ENCODE data around the gene HOXA13.

Gene HOXA13

DNA sequence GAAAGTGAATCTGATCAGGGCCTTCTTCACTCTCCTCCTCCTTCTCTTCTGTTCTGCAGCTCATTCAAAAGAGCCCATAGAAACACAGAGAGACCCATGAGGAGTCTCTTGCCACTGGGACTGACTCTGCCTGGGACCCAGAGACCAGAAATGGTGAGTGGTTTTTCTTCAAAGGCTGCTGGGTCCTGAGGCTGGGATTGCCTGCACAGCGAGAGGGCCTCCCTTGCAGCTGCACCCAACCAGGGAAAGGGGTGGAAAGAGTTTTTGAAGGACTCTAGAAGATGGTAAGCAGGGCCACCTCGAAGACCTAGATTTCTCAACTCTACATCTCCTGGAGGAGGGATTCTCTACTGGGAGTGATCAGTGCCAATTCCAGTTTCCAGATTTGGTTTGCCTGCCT is 15.5 kb upstream of the HOXA13 start:
- Histone ChIP-seq H3K36me3 (no peaks in the 10 kb centered on the region), H3K27me3 (peaks cover 100% of the 10 kb centered on the region), H3K27ac (no peak overlapping the region), H3K9me3 (no peaks in the 10 kb centered on the region), H3K4me1 (ENCODE audit: control insufficient read depth in 1 of 2, insufficient read depth in 1 of 2, low read depth in 1 of 2, low read length in 1 of 2) (peaks cover 0 to 5% of the 10 kb centered on the region in 2 experiments), H3K4me3 (ENCODE audit: low read depth in 1 of 2, low read length in 1 of 2) (no peak overlapping the region)
- TF ChIP-seq, protein P1, sequence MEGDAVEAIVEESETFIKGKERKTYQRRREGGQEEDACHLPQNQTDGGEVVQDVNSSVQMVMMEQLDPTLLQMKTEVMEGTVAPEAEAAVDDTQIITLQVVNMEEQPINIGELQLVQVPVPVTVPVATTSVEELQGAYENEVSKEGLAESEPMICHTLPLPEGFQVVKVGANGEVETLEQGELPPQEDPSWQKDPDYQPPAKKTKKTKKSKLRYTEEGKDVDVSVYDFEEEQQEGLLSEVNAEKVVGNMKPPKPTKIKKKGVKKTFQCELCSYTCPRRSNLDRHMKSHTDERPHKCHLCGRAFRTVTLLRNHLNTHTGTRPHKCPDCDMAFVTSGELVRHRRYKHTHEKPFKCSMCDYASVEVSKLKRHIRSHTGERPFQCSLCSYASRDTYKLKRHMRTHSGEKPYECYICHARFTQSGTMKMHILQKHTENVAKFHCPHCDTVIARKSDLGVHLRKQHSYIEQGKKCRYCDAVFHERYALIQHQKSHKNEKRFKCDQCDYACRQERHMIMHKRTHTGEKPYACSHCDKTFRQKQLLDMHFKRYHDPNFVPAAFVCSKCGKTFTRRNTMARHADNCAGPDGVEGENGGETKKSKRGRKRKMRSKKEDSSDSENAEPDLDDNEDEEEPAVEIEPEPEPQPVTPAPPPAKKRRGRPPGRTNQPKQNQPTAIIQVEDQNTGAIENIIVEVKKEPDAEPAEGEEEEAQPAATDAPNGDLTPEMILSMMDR (IDR thresholded peaks at IDR 0.05), result no peak

GRCh38 chr7:27214239-27214950 is 14.5 kb upstream of the HOXA13 start:
- H3K27ac ChIP-seq, result no peak overlapping the region
- no peak overlapping the region for H3K4me3 ChIP-seq (ENCODE audit: low read depth in 1 of 2, low read length in 1 of 2)
- H3K27me3 ChIP-seq, result peaks cover 100% of the 10 kb centered on the region
- TF ChIP-seq, protein P1 (IDR thresholded peaks at IDR 0.05), result no peak
- no peaks in the 10 kb centered on the region for H3K36me3 ChIP-seq
- H3K4me1 ChIP-seq (ENCODE audit: control insufficient read depth in 1 of 2, insufficient read depth in 1 of 2, low read depth in 1 of 2, low read length in 1 of 2), result peaks cover 0 to 6% of the 10 kb centered on the region in 2 experiments
- H3K9me3 ChIP-seq, result no peaks in the 10 kb centered on the region

DNA sequence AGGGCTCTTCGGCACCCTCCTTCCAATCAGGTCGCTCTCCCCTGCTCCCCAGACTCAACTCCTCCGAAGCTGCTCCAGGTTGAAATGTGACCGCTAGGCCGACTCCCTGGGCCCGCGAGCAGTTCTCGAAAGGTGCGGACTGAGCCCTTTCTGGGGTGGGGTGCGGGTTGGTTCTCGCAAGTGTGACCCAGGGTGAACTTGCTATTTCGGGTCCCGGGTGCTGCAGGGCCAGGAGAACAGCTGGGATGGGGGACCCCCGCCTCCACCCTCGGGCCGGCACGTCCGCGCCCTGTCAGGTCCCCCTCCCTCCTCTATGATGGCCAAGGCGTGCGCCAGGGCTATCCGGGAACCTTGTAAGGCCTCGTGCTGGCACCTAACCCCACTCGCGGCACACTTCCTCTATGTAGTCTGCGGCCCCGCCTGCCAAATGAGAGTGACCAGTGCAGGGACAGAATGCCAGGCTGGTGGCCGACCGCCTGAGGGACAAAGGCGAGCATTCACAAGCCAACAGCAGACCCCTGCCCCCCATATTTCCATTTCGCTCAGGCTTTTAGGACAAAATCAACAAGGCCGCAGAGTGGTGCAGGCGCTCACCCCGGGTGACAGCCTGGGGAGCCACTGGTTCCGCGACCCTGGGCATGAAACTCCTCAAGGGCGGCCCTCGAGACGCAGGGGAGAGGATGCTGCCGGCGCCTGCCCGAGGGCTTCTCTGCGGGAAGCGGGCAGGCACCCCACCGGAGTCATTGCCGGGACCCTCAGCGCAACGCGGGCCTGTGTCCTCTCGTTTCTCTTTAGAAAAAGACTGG is 13.7 kb upstream of the HOXA13 start:
- peaks cover 0 to 6% of the 10 kb centered on the region in 2 experiments for H3K4me1 ChIP-seq (ENCODE audit: control insufficient read depth in 1 of 2, insufficient read depth in 1 of 2, low read depth in 1 of 2, low read length in 1 of 2)
- no peak overlapping the region for H3K4me3 ChIP-seq (ENCODE audit: low read depth in 1 of 2, low read length in 1 of 2)
- H3K27me3 ChIP-seq, result peaks cover 100% of the 10 kb centered on the region
- H3K9me3 ChIP-seq, result no peaks in the 10 kb centered on the region
- H3K27ac ChIP-seq, result no peak overlapping the region
- TF ChIP-seq, protein P1 (IDR thresholded peaks at IDR 0.05), result no peak
- no peaks in the 10 kb centered on the region for H3K36me3 ChIP-seq

DNA sequence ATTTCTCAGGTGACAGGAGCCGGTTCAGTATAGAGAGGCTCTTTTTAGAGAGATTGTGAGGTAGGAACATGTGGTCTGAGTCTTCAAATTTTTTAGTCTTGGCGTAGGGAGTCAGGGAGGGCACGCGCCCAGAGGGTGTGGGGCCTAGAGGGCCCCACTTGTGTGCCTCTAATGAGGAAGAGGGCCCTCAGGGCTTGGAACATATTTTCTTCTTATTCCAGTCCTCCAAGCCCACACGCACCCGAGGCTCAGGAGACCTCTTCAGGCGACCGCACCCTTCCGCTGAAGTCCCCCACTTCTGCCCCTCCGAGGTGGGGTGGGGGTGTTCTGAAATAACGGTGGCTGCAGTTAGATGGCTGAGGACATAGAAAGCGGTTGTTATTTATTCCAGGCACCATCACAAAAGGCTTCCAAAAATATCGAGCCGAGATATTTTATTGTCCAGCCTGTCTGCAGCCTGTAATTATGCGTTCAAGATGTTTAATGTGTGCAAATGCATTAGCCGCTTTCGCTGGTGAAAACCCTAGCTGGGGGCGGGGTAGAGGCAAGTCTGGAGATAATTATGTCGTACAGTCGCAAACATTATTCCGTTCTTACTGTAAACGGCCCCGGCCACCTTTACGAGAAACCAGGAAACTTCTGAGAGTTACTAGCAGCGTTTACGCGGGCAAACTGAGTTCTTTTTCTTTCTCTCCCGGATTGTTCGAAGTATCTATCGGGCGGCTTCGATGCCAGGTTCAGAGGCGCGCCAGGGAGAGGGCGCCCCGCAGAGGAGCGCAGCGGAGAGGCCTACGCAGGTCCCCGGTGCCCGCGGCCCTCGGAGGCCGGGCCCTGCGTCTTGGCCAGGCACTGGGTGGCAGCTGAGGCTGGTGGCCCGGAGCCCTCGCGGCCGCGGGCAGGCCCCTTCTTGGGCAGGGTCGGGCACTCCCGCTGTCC is 12.9 kb upstream of the HOXA13 start:
- Histone ChIP-seq H3K4me3 (ENCODE audit: low read depth in 1 of 2, low read length in 1 of 2) (no peak overlapping the region), H3K27me3 (peaks cover 100% of the 10 kb centered on the region)

More for the DNA sequence above, 12.9 kb upstream of the HOXA13 start:
- TF ChIP-seq, protein P1 (IDR thresholded peaks at IDR 0.05), result no peak
- H3K9me3 ChIP-seq, result no peaks in the 10 kb centered on the region
- H3K4me1 ChIP-seq (ENCODE audit: control insufficient read depth in 1 of 2, insufficient read depth in 1 of 2, low read depth in 1 of 2, low read length in 1 of 2), result peaks cover 0 to 6% of the 10 kb centered on the region in 2 experiments
- no peaks in the 10 kb centered on the region for H3K36me3 ChIP-seq
- H3K27ac ChIP-seq, result no peak overlapping the region
